Cardiac fibroblast (primary cell): ENCODE results near the gene REPS1.
"Not testable (repeated sequence)": the region's sequence is repeated elsewhere in the genome, so short reads cannot be mapped to it uniquely, and the experiment has no call there.

Source experiments
- DNase-seq, 2 donors: peaks; one replicate each; pipeline versions ENCODE4 v3.0.0 to v3.0.0-alpha.2; 2010; ENCODE audit warnings: low read depth in 2 of 2
- H3K4me3 ChIP-seq, 2 donors: replicated peaks in 1 of 2; 1 replicate in 1 of 2; 2 replicates in 1 of 2; pipeline ENCODE4 v1.5.1; 2011; ENCODE audit warnings: low read depth in 2 of 2, low read length in 2 of 2, mild to moderate bottlenecking in 2 of 2, moderate library complexity in 1 of 2
- TF ChIP-seq, protein P1 (sequence below): IDR thresholded peaks from one replicate; pipeline ENCODE4 v1.5.1; 2011; ENCODE audit warnings: low read depth, mild to moderate bottlenecking, low read length, inconsistent platforms

REPS1 gene

DNA sequence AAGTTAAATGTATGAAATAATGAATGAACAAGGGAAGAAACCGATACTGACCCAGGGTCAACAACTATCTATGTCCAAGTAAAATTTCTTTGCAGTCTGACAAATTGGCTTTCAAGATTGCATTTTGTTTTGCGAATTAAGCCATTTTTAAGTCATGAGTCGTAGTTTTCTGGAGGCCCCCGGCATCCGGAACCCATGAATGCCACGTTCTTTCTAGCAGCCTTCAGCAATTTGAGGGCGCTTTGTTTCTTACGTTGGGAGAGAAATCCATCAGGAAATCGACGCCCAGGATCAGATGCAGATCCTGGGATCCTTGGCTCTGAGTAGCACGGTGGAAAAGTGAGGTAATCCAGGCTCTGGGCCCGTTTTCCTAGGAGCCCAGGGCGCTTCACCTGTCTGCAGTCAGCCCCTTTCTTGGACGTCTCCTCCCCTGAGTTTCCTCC is 40.2 kb upstream of the REPS1 start:
- peak overlapping the region; percentile 86 to 89 for H3K4me3 ChIP-seq
- TF ChIP-seq, protein P1, sequence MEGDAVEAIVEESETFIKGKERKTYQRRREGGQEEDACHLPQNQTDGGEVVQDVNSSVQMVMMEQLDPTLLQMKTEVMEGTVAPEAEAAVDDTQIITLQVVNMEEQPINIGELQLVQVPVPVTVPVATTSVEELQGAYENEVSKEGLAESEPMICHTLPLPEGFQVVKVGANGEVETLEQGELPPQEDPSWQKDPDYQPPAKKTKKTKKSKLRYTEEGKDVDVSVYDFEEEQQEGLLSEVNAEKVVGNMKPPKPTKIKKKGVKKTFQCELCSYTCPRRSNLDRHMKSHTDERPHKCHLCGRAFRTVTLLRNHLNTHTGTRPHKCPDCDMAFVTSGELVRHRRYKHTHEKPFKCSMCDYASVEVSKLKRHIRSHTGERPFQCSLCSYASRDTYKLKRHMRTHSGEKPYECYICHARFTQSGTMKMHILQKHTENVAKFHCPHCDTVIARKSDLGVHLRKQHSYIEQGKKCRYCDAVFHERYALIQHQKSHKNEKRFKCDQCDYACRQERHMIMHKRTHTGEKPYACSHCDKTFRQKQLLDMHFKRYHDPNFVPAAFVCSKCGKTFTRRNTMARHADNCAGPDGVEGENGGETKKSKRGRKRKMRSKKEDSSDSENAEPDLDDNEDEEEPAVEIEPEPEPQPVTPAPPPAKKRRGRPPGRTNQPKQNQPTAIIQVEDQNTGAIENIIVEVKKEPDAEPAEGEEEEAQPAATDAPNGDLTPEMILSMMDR: no peak
- DNase-seq: peak in 1 of 2 donors; percentile 53

DNA sequence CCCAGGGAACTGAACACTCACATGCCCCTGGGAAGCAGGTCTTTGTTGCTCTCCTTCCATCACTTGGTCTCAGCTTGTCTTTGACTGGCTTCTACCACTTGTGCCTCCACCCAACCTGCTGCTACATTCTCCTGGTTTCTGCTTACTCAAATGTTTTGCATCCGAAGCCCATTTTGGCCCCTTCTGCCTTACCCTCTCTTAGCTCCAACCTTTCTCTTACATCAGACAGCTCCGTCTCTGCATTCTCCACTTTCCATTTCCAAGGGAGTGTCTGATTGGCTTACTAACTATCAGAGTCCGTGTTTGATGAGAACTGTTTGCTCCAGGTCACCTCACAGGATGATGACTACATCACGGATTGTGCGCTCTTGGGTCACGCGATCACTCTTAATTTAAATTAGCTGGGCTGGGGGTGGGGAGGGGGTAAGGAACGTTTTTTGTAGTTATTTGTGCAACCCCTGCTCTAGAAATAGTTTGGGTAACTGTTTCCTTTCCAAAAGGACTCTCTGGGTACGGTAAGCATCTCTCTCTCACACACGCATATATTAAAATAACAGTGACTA is 39.6 kb upstream of the REPS1 start:
- TF ChIP-seq, protein P1: no peak
- peak overlapping the region; percentile 22 to 86 for H3K4me3 ChIP-seq
- peak; percentile 30 to 31 for DNase-seq

DNA sequence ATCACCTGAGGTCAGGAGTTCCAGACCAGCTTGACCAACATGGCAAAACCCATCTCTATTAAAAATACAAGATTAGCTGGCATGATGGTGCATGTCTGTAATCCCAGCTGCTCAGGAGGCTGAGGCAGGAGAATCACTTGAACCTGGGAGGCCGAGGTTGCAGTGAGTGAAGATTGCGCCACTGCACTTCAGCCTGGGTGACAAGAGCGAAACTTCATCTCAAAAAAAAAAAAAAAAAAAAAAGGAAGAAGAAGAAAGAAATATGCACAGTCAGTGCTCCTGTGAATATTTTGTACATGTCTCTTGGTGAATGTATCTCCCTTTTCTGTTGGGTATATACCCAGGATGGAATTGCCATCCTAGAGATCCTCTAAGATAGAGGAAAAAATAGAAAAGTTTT is 37.4 kb upstream of the REPS1 start:
- not testable (repeated sequence) for H3K4me3 ChIP-seq, DNase-seq

DNA sequence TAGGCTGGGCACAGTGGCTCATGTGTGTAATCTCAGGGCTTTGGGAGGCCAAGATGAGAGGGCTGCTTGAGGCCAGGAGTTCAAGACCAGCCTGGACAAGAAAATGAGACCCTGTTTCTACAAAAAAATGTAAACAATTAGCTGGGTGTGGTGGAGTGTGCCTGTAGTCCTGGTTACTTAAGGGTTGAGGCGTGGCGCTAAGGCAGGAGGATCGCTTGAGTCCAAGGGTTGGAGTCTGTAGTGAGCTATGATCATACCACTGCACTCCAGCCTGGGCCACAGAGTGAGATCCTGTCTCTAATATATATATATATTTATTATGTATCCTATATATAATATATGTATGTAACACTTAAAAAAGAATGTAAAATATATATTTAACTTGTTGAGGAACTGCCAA is 32.6 kb upstream of the REPS1 start:
- H3K4me3 ChIP-seq: no peak overlapping the region
- TF ChIP-seq, protein P1: no peak

DNA sequence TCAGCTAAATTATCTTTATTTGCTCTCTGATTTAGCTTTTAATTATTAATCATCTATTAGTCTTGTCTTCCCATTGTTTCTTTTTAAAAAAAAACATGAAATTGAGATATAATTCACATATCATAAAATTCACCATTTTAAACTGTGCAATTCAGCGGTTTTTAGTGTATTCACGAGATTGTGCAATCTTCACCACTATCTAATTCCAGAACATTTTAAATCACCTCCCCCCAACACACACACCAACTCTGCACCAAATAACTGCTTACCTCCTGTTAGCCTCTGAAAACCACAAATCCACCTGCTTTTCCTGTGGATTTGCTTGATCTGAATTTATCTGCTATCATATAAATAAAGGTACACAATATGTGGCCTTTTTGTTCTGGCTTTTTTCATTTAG is 31.7 kb upstream of the REPS1 start:
- TF ChIP-seq, protein P1: no peak
- DNase-seq: no peak
- no peak overlapping the region for H3K4me3 ChIP-seq

More for the DNA sequence above, 32.6 kb upstream of the REPS1 start:
- DNase-seq: no peak

DNA sequence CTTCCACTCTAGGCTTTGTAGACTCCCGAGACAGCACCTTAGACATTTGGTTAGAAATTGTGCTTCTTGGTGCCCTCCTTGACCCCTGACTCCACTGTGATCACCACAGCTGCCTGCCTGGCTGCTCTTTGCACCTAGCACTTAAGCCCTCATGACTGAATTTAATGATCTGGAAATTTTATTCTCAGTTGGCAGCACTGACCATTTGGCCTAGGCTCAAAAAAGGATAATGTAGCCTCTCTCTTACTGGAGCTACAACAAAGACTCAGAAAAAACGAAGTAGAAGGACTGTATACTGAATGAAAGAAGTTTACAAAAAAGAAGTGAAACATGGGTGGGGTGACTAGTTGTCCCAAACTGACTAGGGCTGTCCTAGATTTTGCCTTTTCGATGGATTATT is 29.2 kb upstream of the REPS1 start:
- H3K4me3 ChIP-seq: no peak overlapping the region
- TF ChIP-seq, protein P1: no peak
- DNase-seq: peak in 1 of 2 donors; percentile 16

DNA sequence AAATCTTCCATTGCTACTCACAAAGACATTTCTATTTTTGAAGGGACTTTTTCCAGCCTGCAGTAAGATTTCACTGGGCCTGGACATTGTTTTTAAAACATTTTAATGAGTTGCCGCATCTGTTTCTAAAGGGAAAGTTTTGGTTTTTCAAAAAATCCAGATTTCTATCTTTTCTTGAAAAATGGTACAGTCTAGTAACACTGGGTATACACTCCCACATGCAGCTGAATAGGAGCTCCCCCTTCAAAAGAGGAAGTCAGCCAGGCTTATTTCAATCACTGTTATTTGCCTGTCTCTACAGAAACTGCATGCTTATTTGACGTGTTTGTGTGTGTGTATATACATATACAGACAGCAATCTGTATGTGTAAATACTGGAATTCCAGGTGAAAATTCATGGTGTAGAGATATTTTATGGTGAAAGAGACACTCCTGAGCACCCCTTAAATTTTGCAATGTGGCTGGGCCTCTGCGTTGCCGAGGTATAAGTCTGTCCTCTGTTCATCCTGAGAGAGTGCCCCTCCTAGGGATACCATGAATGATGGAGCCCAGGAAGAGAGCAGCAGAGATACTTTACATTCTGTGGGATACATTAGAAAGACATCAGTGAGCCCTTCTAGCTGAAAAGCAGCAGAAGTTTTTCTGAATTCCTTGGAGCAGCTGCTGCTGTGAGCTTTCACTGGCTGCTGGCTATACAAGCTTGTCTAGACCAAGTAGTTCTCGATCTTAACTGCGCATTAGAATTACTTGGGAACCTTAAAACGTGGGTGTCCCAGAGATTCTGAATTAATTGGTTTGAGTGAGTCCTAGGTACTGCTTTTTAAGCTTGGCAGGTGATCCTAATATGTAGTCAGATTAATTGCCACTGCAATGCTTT is 28.5 kb upstream of the REPS1 start:
- TF ChIP-seq, protein P1: no peak
- no peak overlapping the region for H3K4me3 ChIP-seq
- DNase-seq: peak in 1 of 2 donors; percentile 22
